Suprapubic skin (tissue), 3 donors: ENCODE data around the gene RASL12.

Experiments used
- EP300 ChIP-seq: sonication (generic); formaldehyde crosslinking; IDR thresholded peaks from one replicate; pipeline ENCODE4 v1.6.1; 2017; ENCODE audit warnings: antibody characterized with exemption
- TF ChIP-seq, protein P1 (sequence below), 2 donors: fragments of 200-600 bp in 1 of 2; fragments of 450-650 bp in 1 of 2; sonication (generic) in 1 of 2; IDR thresholded peaks; one replicate each; pipeline ENCODE4 v1.5.1; 2016 to 2019; ENCODE audit warnings: antibody characterized with exemption in 2 of 2, mild to moderate bottlenecking in 1 of 2, moderate library complexity in 1 of 2

DNA sequence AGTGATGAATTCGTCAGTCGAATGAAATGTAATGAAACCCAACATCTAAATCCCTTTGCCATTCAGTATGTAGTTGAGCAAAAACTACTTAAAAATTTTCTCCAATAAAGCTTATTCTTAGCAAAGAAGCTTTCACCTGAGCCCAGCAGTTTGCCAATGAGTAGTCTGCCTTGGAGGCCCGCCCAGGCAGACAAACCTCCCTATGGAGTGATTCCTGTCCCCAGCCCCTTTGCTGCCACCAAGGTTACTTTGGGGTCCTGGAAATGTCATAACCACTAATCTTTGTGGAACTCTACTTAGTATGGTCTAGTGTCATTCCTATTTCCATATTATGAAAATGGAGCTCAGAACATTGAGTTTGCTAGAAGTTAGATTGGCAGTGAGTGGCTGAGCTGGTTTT, 35.1 kb upstream of the RASL12 start:
- TF ChIP-seq, protein P1, sequence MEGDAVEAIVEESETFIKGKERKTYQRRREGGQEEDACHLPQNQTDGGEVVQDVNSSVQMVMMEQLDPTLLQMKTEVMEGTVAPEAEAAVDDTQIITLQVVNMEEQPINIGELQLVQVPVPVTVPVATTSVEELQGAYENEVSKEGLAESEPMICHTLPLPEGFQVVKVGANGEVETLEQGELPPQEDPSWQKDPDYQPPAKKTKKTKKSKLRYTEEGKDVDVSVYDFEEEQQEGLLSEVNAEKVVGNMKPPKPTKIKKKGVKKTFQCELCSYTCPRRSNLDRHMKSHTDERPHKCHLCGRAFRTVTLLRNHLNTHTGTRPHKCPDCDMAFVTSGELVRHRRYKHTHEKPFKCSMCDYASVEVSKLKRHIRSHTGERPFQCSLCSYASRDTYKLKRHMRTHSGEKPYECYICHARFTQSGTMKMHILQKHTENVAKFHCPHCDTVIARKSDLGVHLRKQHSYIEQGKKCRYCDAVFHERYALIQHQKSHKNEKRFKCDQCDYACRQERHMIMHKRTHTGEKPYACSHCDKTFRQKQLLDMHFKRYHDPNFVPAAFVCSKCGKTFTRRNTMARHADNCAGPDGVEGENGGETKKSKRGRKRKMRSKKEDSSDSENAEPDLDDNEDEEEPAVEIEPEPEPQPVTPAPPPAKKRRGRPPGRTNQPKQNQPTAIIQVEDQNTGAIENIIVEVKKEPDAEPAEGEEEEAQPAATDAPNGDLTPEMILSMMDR (IDR thresholded peaks at IDR 0.05) = no peak
- TF ChIP-seq EP300 = no peak
